HCEC 1CT (cell line): ENCODE data around the gene CD55.

Experiments
- DNase-seq: peaks from one replicate; pipeline ENCODE4 v3.0.0-alpha.2; 2017

Gene CD55

GRCh38 chr1:207364614-207365013 lies 43.1 kb downstream of the CD55 start:
- DNase-seq, result no peak

- DNase-seq, result no peak
Measured at GRCh38 chr1:207365063-207365462, 43.6 kb downstream of the CD55 start.

- peak; percentile 66 for DNase-seq
Measured at GRCh38 chr1:207366022-207366421, 44.5 kb downstream of the CD55 start.

GRCh38 chr1:207388721-207389120 lies 67.2 kb downstream of the CD55 start:
- DNase-seq, result no peak

- DNase-seq, result peak; percentile 87
Measured at GRCh38 chr1:207389728-207390464, 68.4 kb downstream of the CD55 start.

GRCh38 chr1:207393610-207394009 lies 72.1 kb downstream of the CD55 start:
- peak; percentile 96 for DNase-seq

GRCh38 chr1:207396168-207396746 lies 74.8 kb downstream of the CD55 start:
- no peak for DNase-seq

- peak; percentile 27 for DNase-seq
Measured at GRCh38 chr1:207397525-207397926, 76.0 kb downstream of the CD55 start.

- no peak for DNase-seq
Measured at GRCh38 chr1:207398986-207399385, 77.5 kb downstream of the CD55 start.

GRCh38 chr1:207401578-207401977 lies 80.1 kb downstream of the CD55 start:
- no peak for DNase-seq

GRCh38 chr1:207402744-207403143 lies 81.3 kb downstream of the CD55 start:
- DNase-seq, result no peak

GRCh38 chr1:207404849-207405525 lies 83.5 kb downstream of the CD55 start:
- peak; percentile 79 for DNase-seq

- DNase-seq, result no peak
Measured at GRCh38 chr1:207405814-207406213, 84.3 kb downstream of the CD55 start.

GRCh38 chr1:207407655-207408260 lies 86.3 kb downstream of the CD55 start:
- DNase-seq, result peak; percentile 53
